BJ (cell line): ENCODE data around the gene NAP1L5. TPM values are rescaled to one million over a fixed set of nuclear protein-coding genes. Genes with fewer than 3 reads are reported as not detected.

ENCODE experiments used
- CTCF ChIA-PET: fragments of 350-600 bp; formaldehyde crosslinking; extraction: SDS; loops from one replicate; lab custom pipeline; 2021; ENCODE audit warnings: antibody characterized with exemption, inconsistent platforms; lab: Yijun Ruan, JAX
- POLR2A ChIA-PET: fragments of 300-600 bp; sonication (Branson Sonifier 250); formaldehyde crosslinking; extraction: SDS; loops from one replicate; lab custom pipeline; 2021; ENCODE audit warnings: antibody characterized with exemption; lab: Charles Lee
- DNase-seq: peaks from one replicate; pipeline ENCODE4 v3.0.0-alpha.2; 2011; ENCODE audit warnings: low read depth
- H3K27me3 ChIP-seq: 2 replicates; pipeline ENCODE4 v1.6.0; 2011; ENCODE audit warnings: low read length; ENCODE audit not compliant: control insufficient read depth, insufficient read depth
- H3K36me3 ChIP-seq: 2 replicates; pipeline ENCODE4 v1.5.1; 2011; ENCODE audit warnings: low read length; ENCODE audit not compliant: control insufficient read depth, insufficient read depth
- H3K4me3 ChIP-seq: 2 replicates; pipeline ENCODE4 v1.5.1; 2011; ENCODE audit warnings: low read depth, mild to moderate bottlenecking, control low read depth, low read length
- CTCF ChIP-seq: IDR thresholded peaks from 2 replicates; pipeline ENCODE4 v1.5.1; 2011; ENCODE audit warnings: low read depth, mild to moderate bottlenecking, control low read depth, inconsistent platforms, low read length, moderate library complexity; ENCODE audit not compliant: insufficient read depth
- polyA plus RNA-seq: library from polyadenylated mRNA; depleted of rRNA; stranded (reverse); fragments of >200 nt; gene quantifications from 2 replicates; pipeline ENCODE4 v1.2.3, GENCODE V29; 2011

Gene NAP1L5
- polyA plus RNA-seq, 1 experiment: 2.2 TPM

DNA sequence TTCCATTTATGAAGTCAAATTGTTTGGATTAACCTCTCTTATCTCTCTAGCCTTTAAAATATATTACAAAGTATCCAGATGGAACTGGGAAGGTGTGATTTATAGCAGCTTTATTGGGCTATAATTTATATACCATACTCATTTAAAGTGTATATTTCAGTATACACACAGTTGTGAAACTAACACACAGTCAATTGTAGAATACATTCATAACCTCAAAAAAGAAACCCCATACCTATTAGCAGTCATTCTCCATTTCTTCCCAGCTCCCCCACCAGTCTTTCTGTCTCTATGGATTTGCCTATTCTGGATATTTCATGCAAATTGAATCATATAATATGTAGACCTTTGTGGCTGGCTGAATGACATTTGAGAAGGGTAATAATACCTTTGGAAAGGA, 7.6 kb upstream of the NAP1L5 start:
- TF ChIP-seq CTCF: no peak

DNA sequence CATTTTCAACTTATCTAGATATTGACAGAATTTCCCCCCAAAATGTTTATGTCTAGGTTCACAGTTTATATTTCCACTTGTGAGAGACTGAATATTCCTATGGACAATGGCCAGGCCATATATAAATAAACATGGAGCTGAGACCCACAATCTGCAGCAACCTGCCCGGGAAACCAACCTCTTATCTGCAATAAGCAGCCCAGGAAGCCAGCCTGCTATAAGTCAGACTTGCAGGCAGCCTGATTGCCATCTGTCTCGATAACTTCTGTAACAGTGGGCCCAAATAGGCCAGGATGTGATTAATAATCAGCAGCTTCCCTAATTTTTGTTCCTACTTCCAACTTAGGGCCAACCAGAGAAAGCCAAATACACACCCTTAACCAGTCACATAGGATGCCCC, 5.2 kb upstream of the NAP1L5 start:
- no peak overlapping the region for H3K4me3 ChIP-seq
- no peaks in the 10 kb centered on the region for H3K27me3 ChIP-seq
- H3K36me3 ChIP-seq: no peaks in the 10 kb centered on the region
- DNase-seq: no peak
- POLR2A ChIA-PET: no interaction called here
- TF ChIP-seq CTCF: no peak
- CTCF ChIA-PET: interaction anchor here (1.6 kb wide), 2 partner anchors 163 to 321 kb away, joined by 6 to 7 read pairs; no protein-coding TSS in a partner anchor

More for the DNA sequence above, 7.6 kb upstream of the NAP1L5 start:
- H3K4me3 ChIP-seq: no peak overlapping the region
- H3K36me3 ChIP-seq: no peaks in the 10 kb centered on the region; the same call in 1 of the 2 replicates
- ChIA-PET POLR2A (no interaction called here), CTCF (interaction anchor here (0.9 to 4.6 kb wide), 8 partner anchors 8 to 324 kb away, joined by 3 to 42 read pairs (median 4); partner anchors contain the start of gene NAP1L5)
- no peaks in the 10 kb centered on the region for H3K27me3 ChIP-seq
- DNase-seq: no peak

GRCh38 chr4:88698519-88698918, 890 bp upstream of the NAP1L5 start:
- no peak for DNase-seq
- ChIA-PET CTCF (no interaction called here), POLR2A (no interaction called here)
- Histone ChIP-seq H3K27me3 (no peaks in the 10 kb centered on the region), H3K4me3 (no peak overlapping the region), H3K36me3 (no peaks in the 10 kb centered on the region)
- no peak for TF ChIP-seq CTCF

DNA sequence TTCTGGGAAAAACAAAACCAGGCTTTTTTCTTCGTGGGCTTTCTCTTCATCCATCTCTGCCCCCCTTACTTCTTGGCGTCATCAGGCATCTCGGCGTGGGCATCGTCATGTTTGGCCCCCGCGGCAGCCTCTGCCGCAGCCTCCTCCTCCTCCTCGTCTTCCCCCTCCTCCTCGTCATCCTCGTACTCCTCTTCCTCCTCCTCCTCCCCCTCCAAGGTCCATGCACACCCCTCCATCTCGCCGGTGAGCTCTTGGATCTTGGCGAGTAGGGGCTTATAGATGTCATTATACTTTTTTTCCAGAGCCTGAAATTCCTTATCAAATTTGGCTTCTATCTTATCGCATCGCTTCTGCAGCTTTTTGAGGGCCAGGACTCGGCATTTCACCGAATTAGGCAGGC, 488 bp downstream of the NAP1L5 start:
- Histone ChIP-seq H3K27me3 (no peaks in the 10 kb centered on the region), H3K4me3 (peak overlapping the region; percentile 68), H3K36me3 (no peaks in the 10 kb centered on the region)
- ChIA-PET POLR2A (no interaction called here), CTCF (interaction anchor here (1.2 to 2.7 kb wide), 4 partner anchors 9 to 326 kb away, joined by 3 to 22 read pairs (median 8); no protein-coding TSS in a partner anchor)
- TF ChIP-seq CTCF: no peak
- no peak for DNase-seq

GRCh38 chr4:88696630-88697029, 999 bp downstream of the NAP1L5 start:
- no peaks in the 10 kb centered on the region for H3K27me3 ChIP-seq
- no peak for DNase-seq
- TF ChIP-seq CTCF: no peak
- ChIA-PET CTCF (interaction anchor here (1.0 to 2.7 kb wide), 5 partner anchors 9 to 327 kb away, joined by 3 to 22 read pairs (median 5); no protein-coding TSS in a partner anchor), POLR2A (no interaction called here)
- H3K4me3 ChIP-seq: peak overlapping the region; percentile 68
- no peaks in the 10 kb centered on the region for H3K36me3 ChIP-seq
